Stimulated activated CD8-positive, alpha-beta memory T cell treated with anti-CD3 and anti-CD28 coated beads, Interleukin-7, amount 100 ng/mL, for 24 hours (primary cell): ENCODE results near the gene PDE4D.
"Not testable (repeated sequence)": the region's sequence is repeated elsewhere in the genome, so short reads cannot be mapped to it uniquely, and the experiment has no call there.

Source experiments
- DNase-seq: peaks from one replicate; pipeline ENCODE4 v3.0.0-alpha.2; 2020; ENCODE audit warnings: low read depth

PDE4D gene

DNA sequence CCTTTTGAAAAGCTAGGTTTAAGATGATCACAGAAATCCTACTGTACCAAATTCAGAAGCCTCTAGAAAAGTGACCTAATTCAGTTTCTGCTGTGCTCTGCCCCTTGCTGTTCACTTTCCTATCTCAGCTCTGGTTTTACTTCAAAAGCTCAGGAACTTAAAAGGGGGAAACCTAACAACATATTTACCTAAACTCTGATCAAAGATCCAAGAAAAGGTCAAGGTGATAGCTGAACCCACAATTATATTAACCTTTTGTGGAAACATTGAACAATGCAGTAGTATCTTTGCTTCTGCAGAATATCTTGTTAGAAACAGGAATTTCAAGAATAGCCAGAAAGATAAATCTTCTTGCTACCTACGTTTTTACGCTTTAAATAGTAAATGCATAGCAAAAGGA is 568.5 kb downstream of the PDE4D start:
- no peak for DNase-seq

DNA sequence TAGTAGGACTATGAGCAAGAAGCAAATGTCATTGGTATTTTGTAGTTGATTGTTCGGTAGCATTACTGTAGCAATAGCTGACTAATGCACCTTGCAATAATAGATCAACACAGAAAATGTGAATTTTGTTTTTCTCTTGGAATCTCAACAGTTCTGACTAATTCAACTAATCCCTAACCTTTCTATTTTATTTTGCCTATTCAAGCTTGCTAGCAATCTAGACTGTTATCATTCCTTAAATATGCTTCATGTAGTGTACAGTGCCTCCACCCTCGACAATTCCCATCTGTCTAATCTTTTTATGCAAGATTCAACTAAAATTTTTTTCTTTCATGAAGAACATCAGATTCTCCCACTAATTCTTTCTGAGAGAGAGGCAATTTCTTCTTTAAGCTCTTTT is 570.6 kb downstream of the PDE4D start:
- no peak for DNase-seq

DNA sequence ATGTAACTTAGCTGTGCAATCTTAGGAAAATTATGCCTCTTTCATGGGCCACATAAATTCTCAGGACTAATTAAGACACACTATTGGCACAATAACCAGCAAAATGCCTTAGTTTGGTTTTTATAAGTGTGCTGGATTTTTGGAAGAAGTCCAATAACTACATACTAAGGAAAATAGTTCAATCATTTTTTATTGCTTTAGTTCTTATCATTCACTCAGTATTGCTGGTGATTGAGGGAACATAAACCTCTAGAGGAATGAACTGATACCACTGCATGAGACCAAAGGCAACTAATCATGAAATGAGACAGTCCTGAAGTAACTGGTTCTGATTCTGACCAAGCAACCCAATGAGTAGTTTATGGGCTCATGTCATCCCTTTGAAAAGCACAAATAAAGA is 571.5 kb downstream of the PDE4D start:
- DNase-seq: no peak

DNA sequence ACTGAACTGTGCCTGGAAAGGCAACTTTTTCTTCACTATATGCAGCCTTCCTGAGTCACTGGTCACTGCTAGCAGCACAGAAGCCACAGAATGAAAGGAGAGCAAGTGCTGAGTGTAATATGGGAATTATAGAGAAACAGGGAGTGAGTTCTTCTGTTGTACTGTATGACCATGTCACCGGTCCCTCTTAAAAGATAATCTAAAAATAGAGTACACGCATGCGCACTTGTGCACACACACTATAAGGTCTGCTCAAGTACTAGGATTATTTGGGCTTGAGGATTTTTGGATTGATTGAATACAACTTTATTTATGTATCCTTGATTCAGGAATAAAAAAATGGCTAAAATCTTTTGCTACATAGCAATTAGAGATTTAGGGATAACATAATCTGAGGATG is 571.9 kb downstream of the PDE4D start:
- DNase-seq: no peak

DNA sequence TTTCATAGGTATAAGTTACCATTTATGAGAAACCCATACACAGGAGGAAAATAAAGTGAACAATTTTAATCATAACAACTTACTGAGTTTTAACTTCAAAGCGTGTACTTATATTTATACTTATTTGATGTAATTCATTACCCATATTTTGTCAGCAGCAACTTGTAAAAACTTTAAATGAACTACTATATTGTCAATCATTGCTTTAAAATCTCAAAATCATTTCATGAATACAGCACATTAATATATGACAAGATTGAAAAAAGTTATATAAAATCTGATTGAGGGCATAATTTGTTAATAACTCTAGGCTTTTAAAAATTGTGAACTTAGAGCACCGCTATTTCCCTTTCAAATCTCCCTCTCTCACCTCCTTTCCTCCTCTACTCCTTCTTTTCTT is 573.1 kb downstream of the PDE4D start:
- no peak for DNase-seq

DNA sequence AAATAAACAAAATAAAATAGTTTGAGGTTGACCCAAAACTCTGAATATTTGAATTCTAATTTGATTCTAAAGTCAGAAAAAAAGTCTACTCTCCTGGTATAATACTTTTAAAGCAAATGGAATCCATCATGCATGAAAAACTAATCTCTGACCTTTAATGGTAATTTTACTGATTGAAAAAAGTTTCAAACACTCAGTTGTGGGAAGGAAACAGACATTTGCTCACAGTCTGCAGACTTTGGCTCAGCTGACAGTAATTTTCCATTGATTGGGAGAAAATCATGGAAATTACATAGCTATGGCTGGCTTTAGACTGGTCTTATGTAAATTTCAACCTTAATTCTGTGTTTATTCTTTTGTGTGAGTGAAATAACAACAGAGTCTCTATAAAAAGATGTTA is 574.3 kb downstream of the PDE4D start:
- no peak for DNase-seq

DNA sequence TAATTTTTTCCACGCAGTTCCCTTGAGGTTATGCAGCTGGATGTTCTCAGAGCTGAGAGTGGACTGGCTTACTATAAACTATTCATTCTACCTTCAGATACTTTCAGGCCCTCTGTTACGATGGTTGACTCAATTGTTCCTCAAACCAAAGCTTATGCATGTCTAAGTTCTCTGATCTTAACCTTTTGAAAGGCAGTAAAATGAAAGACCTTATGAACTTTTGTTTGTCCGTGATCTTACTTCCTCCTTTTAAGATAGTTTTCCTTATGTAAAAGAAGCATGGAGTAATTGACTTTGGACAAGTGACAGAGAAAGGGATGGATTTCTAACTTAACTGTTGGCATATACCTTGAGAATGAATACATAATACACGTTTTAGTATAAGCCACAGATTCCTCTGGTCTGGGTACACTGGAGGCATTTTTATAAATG is 575.7 kb downstream of the PDE4D start:
- DNase-seq: no peak

DNA sequence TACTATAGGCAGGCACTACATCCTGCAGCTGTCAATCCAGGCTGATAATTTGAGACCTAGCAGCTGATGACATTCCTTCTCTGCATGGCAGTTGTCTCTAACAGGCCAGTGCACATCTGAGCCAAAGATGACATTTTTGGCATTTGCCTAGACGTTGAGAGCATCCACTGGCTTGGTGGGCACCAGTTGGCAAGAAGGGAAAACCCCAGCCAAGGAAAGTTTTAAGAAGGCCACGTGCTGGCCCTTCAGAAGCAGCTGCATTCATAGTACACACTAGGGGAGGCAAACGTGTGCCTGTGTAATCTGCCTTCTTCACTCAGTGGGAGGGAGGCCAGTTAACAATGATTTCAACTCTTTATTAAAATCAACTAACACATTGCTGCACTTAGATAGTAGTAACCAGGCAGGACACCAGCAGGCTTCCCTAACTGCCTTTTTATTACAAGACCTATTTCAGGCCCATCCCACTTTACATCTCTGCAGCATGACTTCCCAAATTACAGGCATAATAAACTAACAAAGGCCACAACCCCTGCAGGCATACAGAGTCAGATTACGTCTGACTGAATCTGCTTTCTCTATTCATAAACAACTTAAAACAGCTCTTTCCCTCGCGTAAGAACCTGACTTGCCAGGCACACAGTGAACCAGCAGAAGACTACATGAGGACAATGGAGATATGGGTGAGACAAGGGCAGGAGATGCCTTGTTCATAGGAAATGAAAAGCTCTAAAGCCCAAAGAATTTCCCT is 576.3 kb downstream of the PDE4D start:
- no peak for DNase-seq

DNA sequence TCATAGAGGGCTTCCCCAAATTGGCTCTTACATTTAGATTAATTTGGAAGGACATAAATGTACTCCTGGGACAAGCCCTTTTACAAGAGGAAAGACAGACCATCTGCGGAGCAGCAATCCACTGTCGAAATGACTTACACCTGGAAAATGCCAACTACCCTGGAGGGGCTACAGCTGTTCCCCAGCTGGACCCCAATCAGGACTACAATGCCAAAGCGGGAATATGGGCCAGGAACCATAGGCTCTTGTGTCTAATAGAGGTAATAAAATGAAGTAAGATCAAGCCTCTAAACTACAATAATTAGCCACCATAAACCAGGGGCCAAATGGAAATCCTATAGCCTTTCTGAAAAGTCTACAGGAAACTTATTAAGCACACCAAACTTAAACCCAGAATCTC is 581.3 kb downstream of the PDE4D start:
- no peak for DNase-seq

DNA sequence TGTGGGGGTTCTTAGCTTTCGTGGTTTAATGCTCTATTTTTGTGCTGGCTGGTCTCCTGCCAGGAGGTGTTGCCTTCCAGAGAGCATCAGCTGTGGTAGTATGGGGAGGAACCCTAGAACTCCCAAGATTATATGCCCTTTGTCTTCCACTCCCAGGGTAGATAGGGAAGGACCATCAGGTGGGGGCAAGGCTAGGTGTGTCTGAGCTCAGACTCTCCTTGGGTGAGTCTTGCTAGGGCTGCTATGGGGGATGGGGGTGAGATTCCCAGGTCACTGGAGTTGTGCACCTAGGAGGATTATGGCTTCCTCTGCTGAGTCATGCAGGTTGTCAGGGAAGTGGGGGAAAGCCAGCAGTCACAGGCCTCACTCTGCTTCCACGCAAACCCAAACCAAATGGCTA is 584.8 kb downstream of the PDE4D start:
- not testable (repeated sequence) for DNase-seq

DNA sequence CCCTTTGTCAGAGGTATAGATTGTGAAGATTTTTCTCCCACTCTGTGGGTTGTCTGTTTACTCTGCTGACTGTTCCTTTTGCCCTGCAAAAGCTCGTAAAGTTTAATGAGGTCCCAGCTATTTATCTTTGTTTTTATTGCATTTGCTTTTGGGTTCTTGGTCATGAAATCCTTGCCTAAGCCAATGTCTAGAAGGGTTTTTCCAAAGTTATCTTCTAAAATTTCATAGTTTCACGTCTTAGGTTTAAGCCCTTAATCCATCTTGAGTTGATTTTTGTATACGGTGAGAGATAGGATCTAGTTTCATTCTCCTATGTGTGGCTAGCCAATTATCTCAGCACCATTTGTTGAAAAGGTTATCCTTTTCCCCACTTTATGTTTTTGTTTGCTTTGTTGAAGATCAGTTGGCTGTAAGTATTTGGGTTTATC is 590.2 kb downstream of the PDE4D start:
- DNase-seq: not testable (repeated sequence)

DNA sequence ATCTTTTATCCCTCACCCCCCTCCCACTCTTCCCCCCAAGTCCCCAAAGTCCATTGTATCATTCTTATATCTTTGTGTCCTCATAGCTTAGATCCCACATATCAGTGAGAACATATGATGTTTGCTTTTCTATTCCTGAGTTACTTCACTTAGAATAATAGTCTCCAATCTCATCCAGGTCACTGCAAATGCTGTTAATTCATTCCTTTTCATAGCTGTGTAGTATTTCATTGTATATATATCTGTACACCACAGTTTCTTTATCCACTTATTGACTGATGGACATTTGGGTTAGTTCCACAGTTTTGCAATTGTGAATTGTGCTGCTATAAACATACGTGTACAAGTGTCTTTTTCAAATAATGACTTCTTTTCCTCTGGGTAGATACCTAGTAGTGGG is 591.0 kb downstream of the PDE4D start:
- DNase-seq: not testable (repeated sequence)

DNA sequence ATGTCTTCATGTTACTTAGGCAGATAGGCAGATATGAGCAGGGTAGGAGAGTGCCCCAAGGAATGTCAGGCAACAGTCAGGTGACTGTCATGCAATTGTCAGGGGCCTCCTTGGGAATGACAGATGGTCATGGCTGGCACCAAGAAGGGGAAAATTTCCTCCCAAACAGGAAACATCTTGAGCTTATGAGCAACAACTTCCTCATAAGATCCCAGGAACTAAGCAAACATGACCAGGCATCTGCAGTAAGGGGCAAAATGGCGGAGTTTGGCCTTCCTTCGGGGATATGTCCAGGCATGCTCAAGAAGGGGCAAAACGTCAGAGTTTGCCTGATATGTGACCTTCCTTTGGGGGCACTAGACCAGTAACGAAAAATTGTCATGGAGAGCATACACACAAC is 591.8 kb downstream of the PDE4D start:
- no peak for DNase-seq

DNA sequence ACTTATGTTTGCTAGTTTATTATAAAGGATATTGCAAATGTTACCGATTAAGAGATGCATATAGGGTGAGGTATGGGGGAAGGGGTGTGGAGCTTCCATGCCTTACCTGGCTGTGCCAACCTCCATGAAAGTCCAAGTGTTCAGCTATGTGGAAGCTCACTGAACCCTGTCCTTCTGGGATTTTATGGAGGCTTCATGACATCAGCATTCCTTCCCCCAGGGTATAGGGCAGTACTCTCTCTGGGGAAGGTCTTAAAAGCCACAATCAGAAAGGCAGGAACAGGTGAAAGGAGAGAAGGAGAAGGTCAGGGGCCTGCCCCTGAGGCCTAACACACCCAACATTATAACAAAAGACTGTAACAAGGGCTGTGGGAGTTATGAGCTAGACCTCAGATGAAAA is 592.6 kb downstream of the PDE4D start:
- DNase-seq: no peak

DNA sequence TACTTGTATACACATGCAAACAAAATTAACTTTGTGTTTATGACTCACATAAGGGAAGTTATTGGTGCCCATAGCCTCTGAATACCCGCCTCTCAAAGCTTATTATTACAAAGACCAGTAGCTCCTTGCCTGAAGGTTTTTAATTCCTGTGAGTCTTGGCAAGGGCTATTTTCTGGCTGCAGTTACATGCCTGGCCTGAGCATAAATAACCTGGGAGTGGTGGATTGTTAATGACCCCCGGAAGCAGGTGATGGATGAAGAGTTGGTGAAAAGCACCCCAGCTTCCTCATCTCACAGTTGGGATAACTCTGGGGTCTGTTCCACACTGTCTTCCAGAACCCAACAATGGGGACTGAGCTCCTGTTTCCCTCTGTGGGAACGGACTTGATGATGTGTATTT is 594.5 kb downstream of the PDE4D start:
- no peak for DNase-seq

DNA sequence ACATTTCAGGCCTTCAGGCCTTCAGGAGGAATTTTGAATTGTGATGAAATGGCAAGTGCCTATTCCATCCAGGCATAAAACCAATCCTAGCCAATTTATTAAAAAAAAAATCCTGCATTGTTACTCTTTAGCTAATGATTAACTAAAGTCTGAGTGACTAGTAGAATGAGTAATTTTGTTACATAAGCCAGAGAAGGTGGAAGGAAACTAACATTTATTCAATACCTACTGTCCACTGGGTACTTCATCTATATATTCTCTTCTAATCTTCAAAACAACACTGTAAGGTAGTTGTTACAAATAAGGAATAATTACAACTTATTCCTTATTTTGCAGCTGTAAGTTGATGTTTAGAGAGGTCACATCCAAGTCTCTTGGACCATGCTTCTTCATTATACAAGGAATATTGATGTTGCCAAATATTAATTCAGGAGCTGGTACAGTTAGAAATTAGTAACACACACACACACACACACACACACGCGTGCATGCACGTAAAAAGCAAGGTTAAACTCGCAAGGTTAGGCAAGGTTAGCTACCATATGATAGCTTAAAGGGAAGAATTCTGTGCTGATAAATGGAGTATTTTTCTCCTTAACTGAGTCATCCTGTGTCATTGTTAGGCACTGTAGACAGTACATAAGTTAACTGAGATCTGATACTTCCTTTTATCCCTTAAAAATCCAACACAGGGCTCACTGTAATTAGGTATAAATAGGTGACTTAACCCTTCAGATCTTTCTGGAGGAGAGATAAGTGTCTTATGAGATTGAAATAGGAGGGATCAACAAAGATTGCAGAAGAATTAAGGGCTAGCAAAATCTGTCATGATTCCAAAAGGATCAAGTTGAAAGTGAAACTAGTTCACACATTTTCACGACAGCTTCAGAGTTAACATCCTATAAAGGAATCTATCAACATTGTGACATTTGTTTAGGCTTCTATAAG is 596.9 kb downstream of the PDE4D start:
- DNase-seq: no peak

DNA sequence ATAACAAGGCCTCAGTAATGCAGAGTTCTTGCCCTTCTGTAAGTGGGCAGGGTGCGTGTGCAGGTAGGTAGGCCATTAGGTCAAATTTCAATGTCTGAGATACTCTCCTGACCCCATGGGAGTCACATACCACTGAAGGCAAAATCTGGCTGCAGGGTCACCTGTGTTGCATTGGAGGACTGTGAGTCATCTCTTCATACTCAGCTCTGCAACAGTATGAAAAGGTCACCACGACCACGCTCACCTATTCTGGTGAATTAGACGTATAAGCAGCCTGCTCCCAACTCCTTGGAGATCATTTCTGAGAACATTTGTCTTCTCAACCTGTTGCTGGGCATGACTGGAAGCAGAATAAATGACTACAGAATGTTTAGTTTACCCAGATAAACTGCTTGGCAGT is 599.8 kb downstream of the PDE4D start:
- DNase-seq: no peak

DNA sequence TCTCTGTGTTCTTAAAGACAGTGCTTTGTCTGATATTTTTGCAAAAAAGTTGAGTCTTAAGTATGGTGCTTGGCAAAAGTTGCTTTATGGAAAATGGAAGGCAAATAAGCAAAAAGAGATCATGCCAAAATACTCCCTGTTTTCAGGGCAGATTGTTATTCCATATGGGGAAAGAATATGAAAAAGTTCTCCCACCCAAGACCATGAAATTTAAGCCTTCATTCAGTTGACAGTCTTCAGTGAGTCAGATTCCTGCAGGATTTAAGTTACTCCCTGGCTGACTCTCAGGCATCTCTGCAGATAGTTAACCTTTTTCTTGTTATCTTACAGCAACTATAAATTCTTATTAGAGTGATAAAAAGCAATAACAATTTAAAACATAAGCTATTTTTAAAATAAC is 601.6 kb downstream of the PDE4D start:
- DNase-seq: no peak

DNA sequence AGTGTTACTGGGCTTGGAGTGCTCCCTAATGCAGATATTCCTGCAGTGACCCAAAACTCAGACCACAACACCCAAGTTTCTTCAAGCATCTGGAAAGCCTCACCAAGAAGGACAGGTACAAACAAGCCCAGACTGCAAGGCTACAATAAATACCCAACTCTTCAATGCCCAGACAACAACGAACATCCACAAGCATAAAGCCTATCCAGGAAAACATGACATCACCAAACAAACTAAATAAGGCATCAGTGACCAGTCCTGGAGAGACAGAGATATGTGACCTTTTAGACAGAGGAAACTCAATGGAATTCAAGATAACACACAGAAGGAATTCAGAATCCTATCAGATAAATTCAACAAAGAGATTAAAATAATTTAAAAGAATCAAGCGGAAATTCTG is 605.6 kb downstream of the PDE4D start:
- DNase-seq: no peak

DNA sequence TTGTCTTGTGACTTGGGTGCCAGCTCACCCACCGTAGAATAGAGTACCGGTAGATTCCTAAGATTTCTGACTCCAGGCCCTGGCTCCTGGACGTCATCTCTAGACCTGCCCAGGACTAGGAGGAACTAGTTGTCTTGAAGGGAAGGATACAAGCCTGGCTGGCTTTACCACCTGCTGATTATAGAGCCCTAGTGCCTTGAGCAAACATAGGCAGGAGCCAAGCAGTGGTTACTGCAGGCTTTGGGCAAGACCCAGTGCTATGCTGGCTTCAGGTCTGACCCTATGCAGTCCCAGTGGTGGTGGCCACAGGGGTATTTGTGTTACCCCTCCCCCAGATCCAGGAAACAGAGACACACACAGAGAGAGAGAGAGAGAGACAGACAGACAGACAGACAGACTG is 606.2 kb downstream of the PDE4D start:
- DNase-seq: no peak

DNA sequence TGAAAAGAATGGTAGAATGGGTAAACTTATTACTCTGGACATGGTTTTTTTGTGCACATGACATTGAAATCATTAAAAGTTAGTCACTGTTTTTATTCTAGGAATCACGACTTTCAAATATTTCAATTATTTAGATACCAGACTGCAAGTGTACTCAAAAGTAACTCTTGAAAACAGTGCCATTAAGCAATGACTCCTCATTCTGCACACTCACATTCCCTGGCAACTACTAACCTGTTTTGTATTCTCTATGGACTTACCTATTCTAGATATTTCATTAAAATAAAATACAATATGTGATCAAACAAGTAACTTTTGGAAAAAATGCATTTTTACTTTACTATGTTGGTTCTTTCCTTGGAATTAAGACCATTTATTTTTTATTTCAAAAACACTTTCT is 607.0 kb downstream of the PDE4D start:
- no peak for DNase-seq

DNA sequence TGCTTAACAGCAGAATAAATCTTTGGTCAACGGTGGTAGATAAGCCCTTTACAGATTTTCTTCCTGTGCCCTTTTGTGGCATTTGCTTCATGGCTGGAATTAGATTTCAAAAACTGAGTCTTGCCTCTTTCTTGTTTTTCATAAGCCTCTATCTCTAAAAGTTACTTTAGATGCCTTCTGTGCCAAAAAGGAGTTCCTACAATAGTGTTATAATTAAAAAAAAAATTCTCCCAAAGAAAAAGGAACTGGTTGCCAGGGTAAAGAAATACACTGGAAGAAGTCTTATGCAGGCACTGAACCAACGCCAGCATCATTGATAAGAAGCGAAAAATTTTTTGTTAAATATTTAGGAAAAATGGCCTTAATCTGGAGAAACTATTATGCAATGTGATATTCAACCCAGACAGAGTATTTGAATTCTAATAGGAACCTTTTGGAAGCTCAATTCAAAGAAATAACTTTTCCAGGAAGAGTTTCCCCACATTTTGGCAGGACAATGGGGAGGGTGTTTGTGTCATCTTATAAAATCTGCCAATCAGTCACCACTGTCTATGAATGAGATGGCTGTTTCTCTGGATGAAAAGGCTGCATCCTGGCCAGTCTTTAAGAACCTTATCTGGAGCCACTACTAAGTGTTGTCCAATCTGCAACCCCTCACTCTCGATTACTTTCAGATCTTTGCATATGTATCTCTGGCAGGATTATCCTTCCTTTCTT is 608.1 kb downstream of the PDE4D start:
- DNase-seq: no peak

DNA sequence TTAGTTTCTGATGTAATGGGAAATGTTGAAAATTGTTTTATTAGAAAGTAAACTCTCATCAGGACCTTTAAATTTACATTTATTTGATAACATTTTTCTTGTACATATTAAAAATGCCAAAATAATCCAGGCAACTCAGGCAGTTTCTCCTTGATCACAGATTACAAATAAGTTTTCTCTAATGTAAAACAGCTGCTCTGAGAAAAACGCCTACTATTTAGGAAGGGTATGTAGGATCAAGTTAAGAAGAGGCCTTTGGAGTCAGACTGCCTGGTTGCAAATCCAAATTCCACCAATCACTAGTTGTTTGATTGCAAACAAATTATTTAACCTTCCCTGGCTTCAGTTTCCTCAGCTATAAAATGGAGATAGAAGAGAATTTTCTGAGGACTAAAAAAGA is 610.8 kb downstream of the PDE4D start:
- no peak for DNase-seq
